A673 (cell line): Measurements from ENCODE around the gene TNS1.

ENCODE experiments used
- CTCF ChIP-seq: fragments of 300-800, 200-600 bp; sonication (generic); conservative IDR thresholded peaks from 2 replicates; pipeline ENCODE4 v1.5.1; 2017; ENCODE audit warnings: low read depth, mild to moderate bottlenecking, antibody characterized with exemption, low read length, moderate library complexity, mixed read lengths
- EZH2 ChIP-seq: fragments of 200-600 bp; sonication (generic); IDR thresholded peaks from 2 replicates; pipeline ENCODE4 v1.6.1; 2017; ENCODE audit warnings: borderline replicate concordance, low read depth, mild to moderate bottlenecking, mixed read lengths, antibody characterized with exemption, low read length; ENCODE audit not compliant: poor library complexity, severe bottlenecking

- TF ChIP-seq CTCF (no peak), EZH2 (no peak)
These were observed 229.3 kb downstream of the TNS1 start for GRCh38 chr2:217773539-217773938.
